CD4-positive, alpha-beta T cell treated with Interleukin-2 at 100 ng/mL for 4 hours (primary cell): ENCODE measurements around the gene MC3R.

Experiments
- DNase-seq: peaks from one replicate; pipeline ENCODE4 v3.0.0-alpha.2; 2020; ENCODE audit warnings: low spot score

MC3R gene

DNA sequence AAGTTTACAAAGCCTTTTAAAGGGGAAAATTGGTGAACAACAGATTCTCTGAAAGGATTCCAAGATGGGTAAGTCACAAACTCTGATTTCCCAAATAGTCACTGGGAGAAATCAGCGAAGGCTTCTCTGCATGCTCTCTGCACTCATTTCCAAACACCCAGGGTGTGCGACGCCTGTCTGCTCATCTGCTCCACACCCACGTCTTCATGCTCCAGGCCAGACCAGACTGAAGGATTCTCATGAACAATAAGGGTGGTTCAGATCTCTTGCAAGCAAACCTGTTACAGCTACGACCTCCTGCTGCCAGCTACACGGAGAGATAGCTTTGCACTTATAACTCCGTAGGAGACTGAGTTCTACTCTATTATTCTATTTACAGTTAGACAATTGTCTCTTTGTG lies 1.4 kb downstream of the MC3R start:
- DNase-seq: no peak

- no peak for DNase-seq
Observed at GRCh38 chr20:56257604-56258003, 9.1 kb downstream of the MC3R start.

DNA sequence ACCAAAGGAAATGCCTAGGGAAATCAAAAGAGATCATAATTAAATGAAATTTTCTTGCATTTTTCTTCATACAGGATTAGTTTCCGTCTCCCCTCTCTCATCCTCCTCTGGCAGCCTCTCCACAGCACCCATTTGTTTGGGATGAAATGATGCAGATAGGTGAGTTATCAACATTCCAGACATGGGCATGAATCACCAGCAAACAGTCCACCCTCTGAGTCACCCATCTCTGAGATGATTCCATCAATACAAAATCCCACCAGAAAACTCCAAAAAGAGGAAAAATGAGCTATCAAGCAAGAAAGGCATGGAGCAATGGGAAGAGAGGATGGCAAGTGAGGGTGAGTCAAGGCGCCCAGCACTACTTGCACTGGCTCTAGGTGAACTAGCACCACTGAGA lies 11.4 kb downstream of the MC3R start:
- no peak for DNase-seq

GRCh38 chr20:56268536-56268935 lies 20.0 kb downstream of the MC3R start:
- no peak for DNase-seq

GRCh38 chr20:56271974-56272373 lies 23.4 kb downstream of the MC3R start:
- no peak for DNase-seq

DNA sequence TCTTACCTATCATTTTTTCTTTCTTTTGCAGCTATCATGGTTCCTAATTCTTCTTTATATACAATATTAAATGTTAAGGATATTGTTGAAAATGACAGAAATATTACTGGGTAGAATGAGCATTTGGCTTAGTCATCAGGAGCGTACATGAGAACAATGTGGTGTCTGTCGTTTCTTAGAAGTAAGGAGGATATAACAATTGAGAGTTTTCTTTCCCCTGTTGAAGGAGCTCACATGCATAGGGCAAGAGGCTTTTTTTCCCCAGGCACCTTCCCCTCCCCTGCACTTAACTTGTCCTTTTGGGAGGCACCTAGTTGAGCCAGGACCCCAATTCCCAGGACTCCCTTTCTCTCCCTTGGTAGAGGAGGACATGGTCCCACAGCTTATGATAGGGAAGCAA lies 25.0 kb downstream of the MC3R start:
- no peak for DNase-seq

- no peak for DNase-seq
Observed at GRCh38 chr20:56274156-56274555, 25.6 kb downstream of the MC3R start.

DNA sequence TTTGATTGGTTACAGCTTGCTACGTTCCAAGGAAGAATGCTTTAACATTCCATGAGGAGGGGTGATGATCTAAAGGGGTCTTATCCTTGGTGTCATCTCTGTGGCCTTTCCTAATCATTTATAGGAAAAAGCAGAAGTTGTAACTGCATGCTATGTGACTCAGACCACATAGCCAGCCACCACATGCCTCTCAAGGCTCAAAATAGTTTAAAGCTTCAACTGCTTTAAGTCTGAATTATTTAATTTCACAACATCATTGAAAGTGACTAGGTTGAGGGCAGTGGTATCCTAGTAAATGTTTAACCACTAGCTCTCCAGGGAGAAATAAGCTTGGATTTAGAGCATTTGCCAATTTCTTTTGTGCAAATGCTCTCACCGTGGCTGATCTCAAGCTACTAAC lies 29.7 kb downstream of the MC3R start:
- DNase-seq: no peak

DNA sequence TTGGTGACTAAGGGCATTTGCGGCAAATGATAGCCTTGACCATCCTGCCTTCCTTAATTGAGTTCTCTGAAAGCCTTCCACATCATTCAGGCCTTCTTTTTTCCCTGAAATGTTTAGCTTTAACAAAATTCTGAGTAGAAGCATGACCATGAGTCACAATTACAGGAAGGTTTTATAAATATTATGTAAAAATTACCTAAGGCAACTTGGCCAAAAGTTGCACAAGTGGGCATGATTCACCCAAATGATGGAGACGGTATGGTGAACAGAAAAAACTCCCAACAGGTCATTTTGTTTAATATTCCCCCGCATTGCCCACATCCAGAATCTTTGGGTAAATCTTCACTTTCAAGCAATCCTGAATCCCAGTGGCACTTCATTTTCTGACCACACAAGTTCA lies 37.0 kb downstream of the MC3R start:
- DNase-seq: no peak

DNA sequence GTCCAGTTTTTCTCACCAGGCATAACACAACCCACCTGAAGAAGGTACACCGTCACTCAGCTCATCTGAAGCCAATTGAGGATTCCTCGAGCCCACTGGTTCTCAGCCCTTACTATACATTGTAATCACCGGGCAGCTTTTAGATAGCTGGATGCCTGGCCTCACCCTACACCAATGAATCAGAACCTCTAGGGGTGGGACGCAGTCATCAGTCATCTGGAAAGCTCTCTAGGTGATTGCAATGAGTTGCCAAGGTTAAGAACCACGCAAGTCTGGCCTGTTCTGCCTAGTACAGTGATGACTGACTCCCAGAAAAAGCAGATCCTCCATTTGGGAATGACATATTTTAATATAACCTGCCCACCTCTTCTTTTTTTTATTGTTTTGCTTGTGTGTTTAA lies 41.1 kb downstream of the MC3R start:
- no peak for DNase-seq

DNA sequence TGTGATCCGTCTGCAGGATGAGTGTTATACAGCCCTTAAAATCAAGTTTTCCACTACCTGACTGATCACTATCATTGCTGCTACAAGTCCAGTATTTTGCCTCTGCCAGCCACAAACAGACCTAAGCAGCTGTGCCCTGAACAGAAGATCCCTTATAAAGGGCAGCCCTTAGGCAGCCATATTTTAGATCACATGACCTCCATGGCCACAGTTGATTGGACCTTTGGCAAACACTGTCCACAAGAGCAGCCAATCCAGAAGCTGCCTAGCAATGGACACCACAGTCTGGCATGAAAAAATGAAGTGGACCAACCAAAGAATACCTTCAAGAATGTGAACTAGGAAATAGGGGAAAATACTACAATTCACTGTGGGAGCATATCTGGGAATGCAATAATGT lies 50.8 kb downstream of the MC3R start:
- DNase-seq: no peak
